DND-41 (cell line): ENCODE data around the gene SLC36A3.

Experiments used
- CTCF ChIP-seq: IDR thresholded peaks from 2 replicates; pipeline ENCODE4 v1.5.1; 2012; ENCODE audit warnings: borderline replicate concordance, low read length, moderate library complexity, mild to moderate bottlenecking; ENCODE audit not compliant: poor library complexity, severe bottlenecking; ENCODE audit errors: extremely low read depth
- EZH2 ChIP-seq: IDR thresholded peaks from 3 replicates; pipeline ENCODE4 v1.6.1; 2012; ENCODE audit warnings: borderline replicate concordance, low read depth, mild to moderate bottlenecking, moderate library complexity, low read length, inconsistent platforms; ENCODE audit not compliant: severe bottlenecking

GRCh38 chr5:151274666-151275065 lies 28.9 kb downstream of the SLC36A3 start:
- TF ChIP-seq CTCF, result no peak
- no peak for TF ChIP-seq EZH2
